Keratinocyte (primary cell): ENCODE measurements around the gene C11orf16. TPM values are rescaled to one million over a fixed set of nuclear protein-coding genes. Genes with fewer than 3 reads are reported as not detected.

Experiments used
- DNase-seq: peaks from one replicate; pipeline ENCODE4 v3.0.0-alpha.2; 2011; ENCODE audit warnings: low read depth, missing footprints, low spot score
- FAIRE-seq: peaks from 2 replicates; lab custom pipeline; 2011; peaks lifted over from hg19 to GRCh38; lab: Jason Lieb, UNC
- H2AFZ ChIP-seq: 2 replicates; pipeline ENCODE4 v1.6.0; 2012; ENCODE audit warnings: low read length, control low read depth, inconsistent platforms; ENCODE audit not compliant: control insufficient read depth
- H3K27ac ChIP-seq: 2 replicates; pipeline ENCODE4 v1.5.1; 2011; ENCODE audit warnings: low read length; ENCODE audit not compliant: control insufficient read depth, insufficient read depth
- H3K27me3 ChIP-seq: 3 replicates; pipeline ENCODE4 v1.6.0; 2011; ENCODE audit warnings: low read length; ENCODE audit not compliant: control insufficient read depth, insufficient read depth; ENCODE audit errors: extremely low read depth
- H3K36me3 ChIP-seq, 2 experiments: 2 replicates in 1 of 2; 3 replicates in 1 of 2; pipeline ENCODE4 v1.5.1; 2011; ENCODE audit warnings: low read length in 2 of 2, mild to moderate bottlenecking in 1 of 2; ENCODE audit not compliant: control insufficient read depth in 2 of 2, insufficient read depth in 2 of 2; ENCODE audit errors: extremely low read depth in 1 of 2
- H3K4me1 ChIP-seq: 3 replicates; pipeline ENCODE4 v1.5.1; 2011; ENCODE audit warnings: low read length; ENCODE audit not compliant: control insufficient read depth, insufficient read depth; ENCODE audit errors: extremely low read depth
- H3K4me2 ChIP-seq: 3 replicates; pipeline ENCODE4 v1.6.0; 2011; ENCODE audit warnings: low read depth, low read length; ENCODE audit not compliant: control insufficient read depth, insufficient read depth; ENCODE audit errors: extremely low read depth
- H3K4me3 ChIP-seq, 3 experiments: fragments of 200-600 bp in 1 of 3; sonication (generic) in 1 of 3; 2 replicates in 2 of 3; 3 replicates in 1 of 3; pipeline ENCODE4 v1.5.1; 2011 to 2016; ENCODE audit warnings: low read length in 3 of 3, mild to moderate bottlenecking in 3 of 3, control low read depth in 2 of 3, inconsistent platforms in 1 of 3, low read depth in 1 of 3, mixed read lengths in 1 of 3, mixed run types in 1 of 3, moderate library complexity in 1 of 3; ENCODE audit not compliant: control insufficient read depth in 2 of 3, insufficient read depth in 2 of 3; ENCODE audit errors: extremely low read depth in 1 of 3
- H3K79me2 ChIP-seq: 2 replicates; pipeline ENCODE4 v1.6.0; 2012; ENCODE audit warnings: low read length; ENCODE audit not compliant: control insufficient read depth, insufficient read depth
- H3K9ac ChIP-seq: 3 replicates; pipeline ENCODE4 v1.6.0; 2011; ENCODE audit warnings: low read length; ENCODE audit not compliant: control insufficient read depth, insufficient read depth; ENCODE audit errors: extremely low read depth
- H3K9me1 ChIP-seq: 3 replicates; pipeline ENCODE4 v1.6.0; 2011; ENCODE audit warnings: low read length; ENCODE audit not compliant: control insufficient read depth, insufficient read depth; ENCODE audit errors: extremely low read depth
- H3K9me3 ChIP-seq: 2 replicates; pipeline ENCODE4 v1.5.1; 2012; ENCODE audit warnings: low read depth, low read length; ENCODE audit not compliant: control insufficient read depth
- H4K20me1 ChIP-seq: 3 replicates; pipeline ENCODE4 v1.6.0; 2011; ENCODE audit warnings: low read length; ENCODE audit not compliant: control insufficient read depth, insufficient read depth; ENCODE audit errors: extremely low read depth
- CTCF ChIP-seq, 3 experiments: IDR thresholded peaks in 1 of 3; conservative IDR thresholded peaks in 1 of 3; optimal IDR thresholded peaks in 1 of 3; 2 replicates in 2 of 3; 3 replicates in 1 of 3; pipeline versions ENCODE3 to v1.5.1; 2011; ENCODE audit warnings: low read length in 3 of 3, mild to moderate bottlenecking in 3 of 3, moderate library complexity in 2 of 3, control low read depth in 1 of 3, inconsistent platforms in 1 of 3; ENCODE audit not compliant: insufficient read depth in 2 of 3; ENCODE audit errors: extremely low read depth in 1 of 3
- EZH2 ChIP-seq: IDR thresholded peaks from one replicate; pipeline ENCODE4 v1.6.1; 2012; ENCODE audit warnings: inconsistent platforms, mild to moderate bottlenecking, low read length, moderate library complexity
- dilution Hi-C: fragments of 300-500 bp; cut with MboI; formaldehyde crosslinking; loops from one replicate; pipeline ENCODE4 v1.7.0; 2020; ENCODE audit warnings: low sequenced_read_pairs; ENCODE audit not compliant: extremely low pct_ligation_motif_present
- polyA plus RNA-seq, 5 experiments: library from polyadenylated mRNA; depleted of rRNA in 3 of 5; stranded (reverse) in 3 of 5; stranded (forward) in 1 of 5; unstranded in 1 of 5; fragments of >200 nt; gene quantifications; 1 replicate in 1 of 5; 2 replicates in 3 of 5; 3 replicates in 1 of 5; pipeline versions ENCODE4 v1.2.1 to v1.2.3, GENCODE V29; 2011 to 2012; ENCODE audit warnings: missing spikeins in 2 of 5, low read depth in 1 of 5, low replicate concordance in 1 of 5

Gene C11orf16
- polyA plus RNA-seq, 1 donor (not counting 4 experiments of a cell fraction or from before 2014, with no cell fraction given), result not detected

GRCh38 chr11:8926236-8926635 is 6.5 kb downstream of the C11orf16 start:
- no peaks in the 10 kb centered on the region for H3K9me1 ChIP-seq
- H3K4me1 ChIP-seq, result peaks cover 10% of the 10 kb centered on the region
- H3K36me3 ChIP-seq, result peaks cover 4 to 9% of the 10 kb centered on the region in 2 experiments
- no peaks in the 10 kb centered on the region for H3K79me2 ChIP-seq
- no peak overlapping the region for H3K9ac ChIP-seq
- no peaks in the 10 kb centered on the region for H3K27me3 ChIP-seq
- no peaks in the 10 kb centered on the region for H3K9me3 ChIP-seq
- DNase-seq, result no peak
- H3K27ac ChIP-seq, result no peak overlapping the region
- H3K4me2 ChIP-seq, result no peak overlapping the region
- H4K20me1 ChIP-seq, result no peaks in the 10 kb centered on the region
- H2AFZ ChIP-seq, result no peak overlapping the region
- H3K4me3 ChIP-seq, result no peak overlapping the region
- dilution Hi-C loops, result no loop called here
- no peak for TF ChIP-seq CTCF (optimal IDR thresholded peaks at IDR 0.05 in 1 of 3, IDR thresholded peaks at IDR 0.05 in 1 of 3, conservative IDR thresholded peaks at IDR 0.05 in 1 of 3; ENCODE audit: extremely low read depth in 1 of 3, insufficient read depth in 2 of 3, low read length in 3 of 3)
- TF ChIP-seq EZH2, result no peak
- FAIRE-seq, result no peak

- no peaks in the 10 kb centered on the region for H3K27me3 ChIP-seq
- FAIRE-seq, result no peak
- H3K9ac ChIP-seq, result no peak overlapping the region
- peaks cover 4 to 13% of the 10 kb centered on the region in 2 experiments for H3K36me3 ChIP-seq
- dilution Hi-C loops, result no loop called here
- no peak for TF ChIP-seq CTCF (optimal IDR thresholded peaks at IDR 0.05 in 1 of 3, IDR thresholded peaks at IDR 0.05 in 1 of 3, conservative IDR thresholded peaks at IDR 0.05 in 1 of 3; ENCODE audit: extremely low read depth in 1 of 3, insufficient read depth in 2 of 3, low read length in 3 of 3)
- TF ChIP-seq EZH2, result no peak
- H2AFZ ChIP-seq, result no peak overlapping the region
- no peak for DNase-seq
- H3K79me2 ChIP-seq, result no peaks in the 10 kb centered on the region
- no peak overlapping the region for H3K4me3 ChIP-seq
- no peaks in the 10 kb centered on the region for H3K9me1 ChIP-seq
- H3K27ac ChIP-seq, result no peak overlapping the region
- no peak overlapping the region for H3K4me2 ChIP-seq
- H3K9me3 ChIP-seq, result no peaks in the 10 kb centered on the region
- no peaks in the 10 kb centered on the region for H4K20me1 ChIP-seq
- H3K4me1 ChIP-seq, result peaks cover 10% of the 10 kb centered on the region
Measured at GRCh38 chr11:8925711-8926110, 7.0 kb downstream of the C11orf16 start.
